Neutrophil (primary cell): ENCODE measurements around the gene BUD23.

Experiments
- H3K27ac ChIP-seq: fragments of 200-600 bp; sonication (generic); 2 replicates; pipeline ENCODE4 v1.5.1; 2016; ENCODE audit warnings: mild to moderate bottlenecking, moderate library complexity
- H3K27me3 ChIP-seq: fragments of 200-600 bp; sonication (generic); 2 replicates; pipeline ENCODE4 v1.6.0; 2016; ENCODE audit warnings: mild to moderate bottlenecking
- H3K36me3 ChIP-seq: fragments of 200-600 bp; sonication (generic); 2 replicates; pipeline ENCODE4 v1.5.1; 2017
- H3K4me1 ChIP-seq, 2 experiments: fragments of 200-600 bp in 1 of 2; sonication (generic) in 1 of 2; 1 replicate in 1 of 2; 2 replicates in 1 of 2; pipeline versions ENCODE4 v1.5.1 to v1.6.1; 2013 to 2016; ENCODE audit warnings: low read depth in 1 of 2, low read length in 1 of 2, mild to moderate bottlenecking in 1 of 2, moderate library complexity in 1 of 2; ENCODE audit not compliant: control insufficient read depth in 1 of 2, insufficient read depth in 1 of 2
- H3K4me3 ChIP-seq, 2 experiments: fragments of 200-600 bp in 1 of 2; sonication (generic) in 1 of 2; 1 replicate in 1 of 2; 2 replicates in 1 of 2; pipeline ENCODE4 v1.5.1; 2013 to 2016; ENCODE audit warnings: low read depth in 1 of 2, low read length in 1 of 2, mild to moderate bottlenecking in 1 of 2, moderate library complexity in 1 of 2
- H3K9me3 ChIP-seq: fragments of 200-600 bp; sonication (generic); 2 replicates; pipeline ENCODE4 v1.5.1; 2016
- CTCF ChIP-seq: fragments of 200-600 bp; sonication (generic); IDR thresholded peaks from 2 replicates; pipeline ENCODE4 v1.5.1; 2016; ENCODE audit warnings: antibody characterized with exemption

The BUD23 gene

GRCh38 chr7:73738612-73739386 is 55.4 kb downstream of the BUD23 start, which contains the start of gene ABHD11:
Gene ABHD11 (minus strand): TSS chr7:73738802. CDS start chr7:73738770, 32 bp downstream.
- H3K36me3 ChIP-seq: peaks cover 21% of the 10 kb centered on the region
- peak within 1 kb of the TSS; percentile 92 to 99 for H3K4me3 ChIP-seq
- H3K27me3 ChIP-seq: peaks cover 40% of the 10 kb centered on the region
- H3K9me3 ChIP-seq: no peaks in the 10 kb centered on the region
- peaks cover 29 to 33% of the 10 kb centered on the region in 2 experiments for H3K4me1 ChIP-seq
- peak; percentile 46 for TF ChIP-seq CTCF
- H3K27ac ChIP-seq: peak within 1 kb of the TSS; percentile 86

GRCh38 chr7:73739387-73739767 is 56.0 kb downstream of the BUD23 start:
- H3K27ac ChIP-seq: peak overlapping the region; percentile 86
- no peak for TF ChIP-seq CTCF

GRCh38 chr7:73740212-73740611 is 56.8 kb downstream of the BUD23 start:
- no peak for TF ChIP-seq CTCF
- H3K27ac ChIP-seq: no peak overlapping the region
- H3K36me3 ChIP-seq: peaks cover 21% of the 10 kb centered on the region
- peaks cover 20 to 24% of the 10 kb centered on the region in 2 experiments for H3K4me1 ChIP-seq
- no peaks in the 10 kb centered on the region for H3K9me3 ChIP-seq
- H3K27me3 ChIP-seq: peaks cover 40% of the 10 kb centered on the region
- H3K4me3 ChIP-seq: no peak overlapping the region

More at GRCh38 chr7:73739387-73739767, 56.0 kb downstream of the BUD23 start:
- peaks cover 21% of the 10 kb centered on the region for H3K36me3 ChIP-seq
- H3K27me3 ChIP-seq: peaks cover 40% of the 10 kb centered on the region
- no peaks in the 10 kb centered on the region for H3K9me3 ChIP-seq
- H3K4me3 ChIP-seq: peak overlapping the region; percentile 92 to 99
- H3K4me1 ChIP-seq: peaks cover 29 to 33% of the 10 kb centered on the region in 2 experiments

GRCh38 chr7:73740771-73741170 is 57.4 kb downstream of the BUD23 start:
- TF ChIP-seq CTCF: no peak
- Histone ChIP-seq H3K4me1 (peaks cover 16 to 20% of the 10 kb centered on the region in 2 experiments), H3K9me3 (no peaks in the 10 kb centered on the region), H3K36me3 (peaks cover 18% of the 10 kb centered on the region), H3K4me3 (no peak overlapping the region), H3K27me3 (peaks cover 40% of the 10 kb centered on the region), H3K27ac (no peak overlapping the region)

- peaks cover 16 to 20% of the 10 kb centered on the region in 2 experiments for H3K4me1 ChIP-seq
- H3K36me3 ChIP-seq: peaks cover 10% of the 10 kb centered on the region
- no peak for TF ChIP-seq CTCF
- no peak overlapping the region for H3K4me3 ChIP-seq
- H3K27ac ChIP-seq: no peak overlapping the region
- no peaks in the 10 kb centered on the region for H3K9me3 ChIP-seq
- H3K27me3 ChIP-seq: peaks cover 40% of the 10 kb centered on the region
These were observed 58.2 kb downstream of the BUD23 start for GRCh38 chr7:73741600-73741999.
